Astrocyte of the cerebellum (primary cell): ENCODE measurements around the gene DIP2A.

Experiments
- DNase-seq: peaks from one replicate; pipeline ENCODE4 v3.0.0-alpha.2; 2011; ENCODE audit warnings: low read depth
- H3K4me3 ChIP-seq: 2 replicates; pipeline ENCODE4 v1.5.1; 2011; ENCODE audit warnings: mild to moderate bottlenecking, low read depth, low read length, moderate library complexity
- CTCF ChIP-seq: IDR thresholded peaks from 2 replicates; pipeline ENCODE4 v1.5.1; 2012; ENCODE audit warnings: low read length, low read depth, moderate library complexity, mild to moderate bottlenecking; ENCODE audit errors: missing control alignments
- in situ Hi-C: cut with HindIII; loops from 2 replicates; pipeline ENCODE4 v1.10.0; 2017; ENCODE audit warnings: low sequenced_read_pairs

Gene DIP2A

GRCh38 chr21:46489162-46489663, 30.5 kb downstream of the DIP2A start:
- no peak for DNase-seq
- H3K4me3 ChIP-seq, result no peak overlapping the region
- in situ Hi-C loops, result no loop called here
- TF ChIP-seq CTCF, result no peak

DNA sequence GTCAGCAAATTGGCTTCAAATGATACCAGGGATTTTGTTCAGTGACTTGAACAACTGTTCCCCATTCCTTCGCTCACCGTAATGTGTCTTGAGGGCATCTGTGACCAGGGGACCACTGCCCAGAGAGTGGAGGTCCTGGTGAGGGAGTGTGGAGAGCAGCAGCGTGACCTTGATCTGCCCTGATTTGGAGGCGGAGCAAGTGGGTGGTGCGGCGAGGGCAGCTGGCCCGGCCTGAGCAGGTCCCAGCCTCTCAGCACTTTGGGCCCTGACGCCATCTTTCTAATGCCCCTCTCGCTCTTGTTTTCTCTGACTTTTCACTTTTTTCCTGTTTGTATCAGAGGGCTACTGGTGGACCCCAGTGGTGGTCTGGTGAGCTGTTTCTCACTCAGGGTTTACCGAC, 31.1 kb downstream of the DIP2A start:
- H3K4me3 ChIP-seq, result no peak overlapping the region
- in situ Hi-C loops, result no loop called here
- TF ChIP-seq CTCF, result no peak
- DNase-seq, result no peak

DNA sequence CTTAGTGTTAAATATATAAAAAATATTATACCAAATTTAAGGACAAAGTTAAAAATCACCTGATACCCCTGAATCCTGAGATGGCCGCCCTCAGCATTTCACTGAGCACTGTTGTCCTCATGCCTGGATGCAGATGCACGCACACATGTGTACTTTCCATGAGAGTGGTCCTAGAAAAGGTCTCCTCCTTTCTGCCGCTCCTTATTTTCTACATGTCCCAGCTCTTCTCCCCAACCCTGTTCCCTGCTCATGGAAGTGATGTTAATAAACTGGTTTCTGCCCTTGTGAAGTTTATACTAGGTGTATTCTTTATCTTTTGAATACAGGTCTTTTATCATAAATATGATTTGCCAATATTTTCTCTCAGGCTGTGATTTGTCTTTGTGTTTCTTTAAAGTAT, 32.9 kb downstream of the DIP2A start:
- H3K4me3 ChIP-seq, result no peak overlapping the region
- no peak for TF ChIP-seq CTCF
- in situ Hi-C loops, result no loop called here
- DNase-seq, result no peak

- no peak for DNase-seq
- H3K4me3 ChIP-seq, result no peak overlapping the region
- TF ChIP-seq CTCF, result no peak
- in situ Hi-C loops, result no loop called here
Measured at GRCh38 chr21:46492851-46493250, 34.2 kb downstream of the DIP2A start.

DNA sequence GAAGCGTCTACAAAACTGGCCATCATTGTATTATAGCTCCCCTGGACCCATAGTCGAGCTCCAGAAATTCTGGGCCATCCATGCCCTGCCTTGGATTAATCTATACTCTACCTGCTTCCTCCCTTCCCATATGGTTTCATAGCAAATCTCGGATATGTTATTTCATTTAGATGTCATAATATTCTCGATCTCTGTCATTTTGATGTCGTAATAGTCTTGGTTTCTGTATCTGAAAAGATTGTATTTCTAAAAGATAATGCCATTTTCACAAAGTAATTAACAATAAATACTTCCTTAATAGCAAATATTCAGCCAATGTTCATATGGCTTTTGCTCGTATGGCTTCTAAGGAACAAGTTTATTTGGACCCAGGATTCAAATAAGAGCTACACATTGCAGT, 35.1 kb downstream of the DIP2A start:
- DNase-seq, result no peak
- no peak overlapping the region for H3K4me3 ChIP-seq
- no peak for TF ChIP-seq CTCF
- in situ Hi-C loops, result no loop called here

- no peak for TF ChIP-seq CTCF
- no peak for DNase-seq
- H3K4me3 ChIP-seq, result no peak overlapping the region
- in situ Hi-C loops, result no loop called here
Measured at GRCh38 chr21:46498335-46499050, 39.8 kb downstream of the DIP2A start.
